Stimulated activated CD4-positive, alpha-beta T cell treated with anti-CD3 and anti-CD28 coated beads, Interleukin-4, amount 100 ng/mL, for 1 hour (primary cell): ENCODE results near the gene VCAN.

Experiments used
- DNase-seq: peaks from one replicate; pipeline ENCODE4 v3.0.0-alpha.2; 2020

VCAN gene

DNA sequence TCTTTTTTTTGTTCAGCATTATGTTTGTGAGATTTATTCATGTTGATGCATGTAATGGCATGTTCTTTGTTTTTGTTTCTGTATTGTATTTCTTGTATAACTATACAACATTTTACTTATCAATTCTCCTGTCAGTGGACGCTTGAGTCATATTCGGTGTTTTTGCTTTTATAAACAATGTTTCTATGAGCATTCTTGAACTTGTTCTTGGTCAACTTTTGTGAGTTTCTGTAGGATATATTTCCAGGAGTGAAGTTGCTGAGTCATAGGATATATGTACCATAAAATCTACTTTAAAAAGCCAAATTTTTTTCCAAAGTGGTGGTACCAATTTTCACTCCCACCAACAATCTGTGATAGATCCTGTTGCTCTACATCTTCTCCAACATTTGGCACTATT, 104.8 kb downstream of the VCAN start:
- DNase-seq: no peak

DNA sequence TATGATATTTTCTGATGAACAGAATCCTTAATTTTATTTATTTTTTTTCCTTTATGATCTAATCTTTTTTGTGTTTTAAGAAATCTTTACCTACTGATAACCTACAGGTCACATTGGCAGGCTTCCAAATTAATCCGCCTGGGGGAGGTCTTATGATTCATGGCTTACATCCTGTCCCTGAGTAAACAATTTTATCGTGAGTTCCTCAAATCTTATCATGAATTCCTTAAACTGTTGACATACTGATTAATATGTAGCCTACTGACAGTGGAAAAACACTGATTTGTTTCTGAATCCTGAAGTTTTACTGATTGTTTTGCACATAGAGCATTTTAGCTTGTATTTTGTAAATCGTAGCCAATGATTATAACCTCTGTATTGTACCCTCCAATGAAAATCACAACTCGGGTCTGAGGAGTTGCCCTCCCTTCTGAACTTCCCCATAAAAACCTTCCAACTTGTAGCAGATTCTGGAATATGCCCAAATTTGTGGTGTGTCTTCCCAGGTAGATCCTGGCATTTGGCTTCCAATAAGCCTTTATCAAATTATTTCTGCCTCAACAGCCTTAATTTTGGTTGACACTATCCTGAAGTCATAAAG, 105.6 kb downstream of the VCAN start:
- DNase-seq: no peak

- DNase-seq: no peak
Observed at GRCh38 chr5:83583859-83584258, 112.3 kb downstream of the VCAN start.

DNA sequence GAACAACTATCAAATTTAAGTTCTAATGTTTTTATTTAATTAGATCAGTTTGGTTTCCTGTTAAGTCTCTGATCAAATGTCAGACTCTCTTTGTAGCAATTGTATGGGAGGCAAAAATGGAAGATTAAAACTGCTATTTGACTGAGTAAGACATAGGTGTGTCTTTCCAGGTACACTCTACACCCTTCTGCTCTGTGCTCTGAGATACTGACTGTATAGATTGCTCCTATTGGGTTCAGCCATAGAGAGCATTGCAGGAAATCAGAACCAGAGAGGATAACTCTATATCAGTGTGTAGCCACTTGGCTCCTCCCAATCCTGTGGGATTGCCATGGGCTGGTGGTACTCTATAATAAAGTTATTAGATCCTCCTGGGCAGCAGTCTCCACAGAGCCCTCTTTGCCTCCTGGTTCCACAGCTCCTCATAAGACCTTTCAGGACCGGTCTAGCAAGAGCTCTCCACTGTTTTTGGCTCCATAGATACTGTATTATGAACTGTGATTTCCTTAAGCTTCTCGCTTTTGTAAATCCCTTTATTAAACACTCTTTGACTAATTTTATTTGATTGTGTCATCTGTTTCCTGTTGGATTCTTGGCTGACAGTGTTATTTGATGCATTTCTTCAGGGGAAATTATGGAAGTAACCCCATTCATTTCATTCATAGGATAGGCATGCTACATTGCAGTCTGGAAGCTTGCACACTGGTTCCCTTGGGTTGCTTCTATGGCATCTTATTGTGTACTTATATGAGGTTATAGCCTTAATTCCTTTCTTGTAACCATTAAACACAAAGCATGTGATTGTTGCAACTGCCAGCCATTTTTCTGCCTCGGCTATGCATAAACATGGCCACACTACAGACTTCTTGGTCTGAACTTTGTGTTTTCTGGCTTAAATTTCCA, 115.6 kb downstream of the VCAN start:
- no peak for DNase-seq

DNA sequence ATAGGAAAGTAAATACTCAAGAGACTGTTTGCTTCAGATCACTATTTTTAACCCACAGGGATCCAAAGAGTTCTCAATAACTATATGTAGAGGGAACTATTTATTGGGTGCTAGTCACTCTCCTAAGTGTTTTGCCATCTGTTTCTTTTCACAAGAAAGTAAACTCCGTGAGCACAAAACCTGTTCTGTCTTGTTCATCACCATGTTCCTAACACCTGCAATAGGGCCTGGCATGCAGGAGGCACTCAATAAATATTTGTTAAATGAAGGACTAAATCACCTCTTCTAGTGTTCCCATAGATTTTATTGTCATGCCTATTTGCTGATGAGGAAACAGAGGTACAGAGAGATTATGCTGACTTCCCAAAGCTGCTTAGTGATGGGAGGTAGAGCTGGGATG, 118.2 kb downstream of the VCAN start:
- DNase-seq: no peak

- no peak for DNase-seq
Observed at GRCh38 chr5:83590966-83591365, 119.4 kb downstream of the VCAN start.

GRCh38 chr5:83595217-83595616, 123.7 kb downstream of the VCAN start:
- no peak for DNase-seq

GRCh38 chr5:83608122-83608521, 136.6 kb downstream of the VCAN start:
- no peak for DNase-seq

- DNase-seq: no peak
Observed at GRCh38 chr5:83614841-83615240, 143.3 kb downstream of the VCAN start.

- no peak for DNase-seq
Observed at GRCh38 chr5:83628360-83628759, 156.8 kb downstream of the VCAN start.
